GM10266 (cell line): Measurements from ENCODE around the gene RINL.

Source experiments
- DNase-seq: peaks from one replicate; pipeline ENCODE4 v3.0.0; 2012; ENCODE audit errors: extremely low spot score
- TF ChIP-seq, protein P1 (sequence below): IDR thresholded peaks from 2 replicates; pipeline ENCODE4 v1.5.1; 2012; ENCODE audit warnings: mild to moderate bottlenecking, low read depth; ENCODE audit not compliant: control insufficient read depth, insufficient read depth; ENCODE audit errors: missing control alignments

Gene RINL, protein sequence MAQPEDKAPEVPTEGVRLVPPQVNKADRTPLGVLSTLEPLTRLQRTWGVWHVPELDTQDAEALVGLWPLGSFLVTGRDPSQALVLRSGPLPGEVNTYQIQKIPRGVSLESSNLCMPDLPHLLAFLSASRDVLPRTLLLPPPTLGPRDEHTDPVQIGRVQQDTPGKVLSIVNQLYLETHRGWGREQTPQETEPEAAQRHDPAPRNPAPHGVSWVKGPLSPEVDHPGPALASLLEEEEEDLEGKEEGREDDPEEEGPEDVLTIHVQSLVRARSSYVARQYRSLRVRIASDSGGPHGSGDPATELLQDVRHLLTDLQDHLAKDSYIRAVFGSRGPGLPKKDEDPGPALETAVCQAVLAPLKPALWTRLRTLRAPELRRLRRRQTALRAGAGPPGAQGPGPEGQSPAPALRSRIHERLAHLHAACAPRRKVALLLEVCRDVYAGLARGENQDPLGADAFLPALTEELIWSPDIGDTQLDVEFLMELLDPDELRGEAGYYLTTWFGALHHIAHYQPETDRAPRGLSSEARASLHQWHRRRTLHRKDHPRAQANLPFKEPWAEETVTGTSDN

GRCh38 chr19:38877781-38878574, at the start of gene RINL:
RINL (minus strand) TSS chr19:38878275; CDS start chr19:38876742, 1,533 bp downstream.
- TF ChIP-seq, protein P1, sequence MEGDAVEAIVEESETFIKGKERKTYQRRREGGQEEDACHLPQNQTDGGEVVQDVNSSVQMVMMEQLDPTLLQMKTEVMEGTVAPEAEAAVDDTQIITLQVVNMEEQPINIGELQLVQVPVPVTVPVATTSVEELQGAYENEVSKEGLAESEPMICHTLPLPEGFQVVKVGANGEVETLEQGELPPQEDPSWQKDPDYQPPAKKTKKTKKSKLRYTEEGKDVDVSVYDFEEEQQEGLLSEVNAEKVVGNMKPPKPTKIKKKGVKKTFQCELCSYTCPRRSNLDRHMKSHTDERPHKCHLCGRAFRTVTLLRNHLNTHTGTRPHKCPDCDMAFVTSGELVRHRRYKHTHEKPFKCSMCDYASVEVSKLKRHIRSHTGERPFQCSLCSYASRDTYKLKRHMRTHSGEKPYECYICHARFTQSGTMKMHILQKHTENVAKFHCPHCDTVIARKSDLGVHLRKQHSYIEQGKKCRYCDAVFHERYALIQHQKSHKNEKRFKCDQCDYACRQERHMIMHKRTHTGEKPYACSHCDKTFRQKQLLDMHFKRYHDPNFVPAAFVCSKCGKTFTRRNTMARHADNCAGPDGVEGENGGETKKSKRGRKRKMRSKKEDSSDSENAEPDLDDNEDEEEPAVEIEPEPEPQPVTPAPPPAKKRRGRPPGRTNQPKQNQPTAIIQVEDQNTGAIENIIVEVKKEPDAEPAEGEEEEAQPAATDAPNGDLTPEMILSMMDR, result no peak
- peak; percentile 86 for DNase-seq

DNA sequence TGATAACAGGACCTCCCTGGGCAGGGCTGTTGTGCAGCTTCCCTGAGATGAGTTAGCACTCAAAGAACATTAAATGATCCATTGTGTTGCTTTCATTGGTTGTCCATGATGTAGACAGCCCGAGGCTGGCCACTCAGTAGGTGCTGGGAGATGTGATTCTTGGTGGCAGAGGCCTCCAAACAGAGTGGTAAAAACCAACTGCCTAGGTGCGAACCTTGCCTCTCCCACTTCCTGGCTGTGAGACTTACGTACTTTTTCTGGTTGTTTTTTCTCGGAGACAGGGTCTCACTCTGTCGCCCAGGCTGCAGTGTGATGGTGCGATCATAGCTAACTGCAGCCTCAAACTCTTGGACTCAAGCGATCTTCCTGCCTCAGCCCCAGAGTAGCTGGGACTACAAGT, 46.3 kb upstream of the RINL start:
- TF ChIP-seq, protein P1, result no peak
- no peak for DNase-seq

- TF ChIP-seq, protein P1, result no peak
- DNase-seq, result no peak
Observed at GRCh38 chr19:38922482-38922881, 44.4 kb upstream of the RINL start.

GRCh38 chr19:38921420-38922274, 43.6 kb upstream of the RINL start:
- DNase-seq, result no peak

GRCh38 chr19:38920602-38921419, 42.7 kb upstream of the RINL start:
- DNase-seq, result no peak
- TF ChIP-seq, protein P1, result no peak

More at GRCh38 chr19:38921420-38922274, 43.6 kb upstream of the RINL start:
- TF ChIP-seq, protein P1, result no peak
